ENCODE data around the gene KIAA1143. TPM values are rescaled to one million over a fixed set of nuclear protein-coding genes. Genes with fewer than 3 reads are reported as not detected.

Gene KIAA1143
- total RNA-seq, 2 experiments from 2014 or later, result 37.9 to 47.7 TPM

DNA sequence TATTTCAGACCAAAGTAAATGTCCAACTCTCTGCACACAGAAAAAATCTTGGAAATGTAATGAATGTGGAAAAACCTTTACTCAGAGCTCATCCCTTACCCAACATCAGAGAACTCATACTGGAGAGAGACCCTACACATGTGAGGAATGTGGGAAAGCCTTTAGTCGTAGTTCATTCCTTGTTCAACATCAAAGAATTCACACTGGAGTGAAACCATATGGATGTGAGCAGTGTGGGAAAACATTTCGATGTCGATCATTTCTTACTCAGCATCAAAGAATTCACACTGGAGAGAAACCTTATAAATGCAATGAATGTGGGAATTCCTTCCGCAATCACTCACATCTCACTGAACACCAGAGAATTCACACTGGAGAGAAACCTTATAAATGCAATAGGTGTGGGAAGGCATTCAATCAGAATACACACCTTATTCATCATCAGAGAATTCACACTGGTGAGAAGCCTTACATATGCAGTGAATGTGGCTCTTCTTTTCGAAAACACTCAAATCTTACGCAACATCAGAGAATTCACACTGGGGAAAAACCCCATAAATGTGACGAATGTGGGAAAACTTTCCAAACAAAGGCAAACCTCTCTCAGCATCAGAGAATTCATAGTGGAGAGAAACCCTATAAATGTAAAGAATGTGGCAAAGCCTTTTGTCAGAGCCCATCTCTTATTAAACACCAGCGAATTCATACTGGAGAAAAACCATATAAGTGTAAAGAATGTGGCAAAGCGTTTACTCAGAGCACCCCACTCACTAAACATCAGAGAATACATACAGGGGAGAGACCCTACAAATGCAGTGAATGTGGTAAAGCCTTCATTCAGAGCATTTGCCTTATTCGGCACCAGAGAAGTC lies 40.0 kb downstream of the KIAA1143 start:
- H3K4me3 Mint-ChIP-seq, result no peak overlapping the region
- no peak overlapping the region for H3K27ac Mint-ChIP-seq
- H3K9me3 Mint-ChIP-seq, result peaks cover 71% of the 10 kb centered on the region
- no peak for DNase-seq
- peaks cover 83% of the 10 kb centered on the region for H3K36me3 Mint-ChIP-seq
- H3K27me3 Mint-ChIP-seq, result no peaks in the 10 kb centered on the region
- H3K4me1 Mint-ChIP-seq, result no peaks in the 10 kb centered on the region

DNA sequence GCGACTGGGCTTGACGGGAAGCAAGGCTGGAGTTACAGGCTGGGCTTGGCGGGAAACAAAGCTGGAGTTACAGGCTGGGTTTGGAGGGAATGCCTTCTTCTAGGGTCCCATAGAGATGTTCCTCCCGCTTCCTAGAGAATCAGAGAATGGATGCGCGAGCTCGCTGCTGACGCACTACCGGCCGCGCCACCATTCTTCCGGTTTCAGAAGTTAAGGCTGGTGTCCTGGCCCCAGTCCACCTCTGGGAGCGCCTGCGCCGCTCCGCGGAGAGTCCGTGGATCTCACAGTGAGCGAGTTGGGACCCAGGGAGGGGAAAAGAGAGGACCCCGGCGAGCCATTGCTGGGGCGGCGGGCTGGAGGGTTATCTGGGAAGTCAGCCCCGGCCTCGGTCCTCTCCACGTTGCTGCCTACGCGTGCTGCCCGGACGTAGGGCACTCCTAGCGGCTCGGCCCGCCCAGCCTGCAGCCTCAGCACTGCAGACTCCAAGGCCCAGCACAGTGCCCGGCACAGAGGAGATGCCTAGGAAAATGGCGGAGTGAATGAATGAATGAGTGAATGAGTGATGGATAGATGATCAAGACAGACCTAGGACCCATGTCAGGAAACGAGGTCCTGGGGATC lies 48.9 kb downstream of the KIAA1143 start, which contains the start of gene ZNF502:
Gene ZNF502 (plus strand): TSS at position 206 of the 621 bp plus-strand sequence. CDS start 7,602 bp downstream, outside the sequence.
- peak within 1 kb of the TSS; percentile 86 for H3K4me3 Mint-ChIP-seq
- H3K27me3 Mint-ChIP-seq, result peaks cover 17% of the 10 kb centered on the region
- H3K4me1 Mint-ChIP-seq, result peaks cover 10% of the 10 kb centered on the region
- DNase-seq, result peak; percentile 71
- peaks cover 57% of the 10 kb centered on the region for H3K36me3 Mint-ChIP-seq
- peak within 1 kb of the TSS; percentile 72 for H3K27ac Mint-ChIP-seq
- peaks cover 51% of the 10 kb centered on the region for H3K9me3 Mint-ChIP-seq

Other genes with a start within 250 kb of the KIAA1143 start
- gene ZKSCAN7, start 206.4 kb downstream of the KIAA1143 start, total RNA-seq, result 1 to 10 TPM; 4.4 to 4.5 TPM
- gene ZNF660, start 176.7 kb downstream of the KIAA1143 start, total RNA-seq, result 1 to 10 TPM in 1 of 2 experiments, under 1 TPM in 1; 0.94 to 1.6 TPM
- 10 to 100 TPM; 10.6 to 11.4 TPM for gene ZNF197, start 136.6 kb downstream of the KIAA1143 start, total RNA-seq
- gene ZNF35, start 112.9 kb downstream of the KIAA1143 start, total RNA-seq, result 1 to 10 TPM; 5.8 to 6.9 TPM
- gene ZNF502, start 49.0 kb downstream of the KIAA1143 start, total RNA-seq, result 1 to 10 TPM; 2.4 to 3.0 TPM
- gene ZNF501, start 32.0 kb downstream of the KIAA1143 start, total RNA-seq, result 1 to 10 TPM; 2.7 to 3.6 TPM
- gene KIF15, start 175 bp upstream of the KIAA1143 start, total RNA-seq, result 10 to 100 TPM; 36.2 to 36.7 TPM
- 1 to 10 TPM; 6.9 to 7.7 TPM for gene TMEM42, start 100.3 kb upstream of the KIAA1143 start, total RNA-seq
- gene TGM4, start 113.0 kb upstream of the KIAA1143 start, total RNA-seq, result not detected
- gene ZDHHC3, start 214.6 kb upstream of the KIAA1143 start, total RNA-seq, result 10 to 100 TPM; 39.1 to 39.5 TPM
- 10 to 100 TPM; 91.6 to 92.0 TPM for gene EXOSC7, start 214.6 kb upstream of the KIAA1143 start, total RNA-seq

Measured in activated naive CD8-positive, alpha-beta T cell treated with anti-CD3 and anti-CD28 coated beads for 36 hours (primary cell).